Measurements from ENCODE around the gene SLC31A1. TPM values are rescaled to one million over a fixed set of nuclear protein-coding genes. Genes with fewer than 3 reads are reported as not detected.
A peak's percentile ranks its signal among the peaks of the same experiment; 100 is the strongest.

The SLC31A1 gene
- total RNA-seq, 6 experiments from 2014 or later, result 31.8 to 39.6 (median 36.7) TPM

- no peak overlapping the region for H3K4me3 Mint-ChIP-seq
- H3K36me3 Mint-ChIP-seq (ENCODE audit: low read depth), result peaks cover 28% of the 10 kb centered on the region
- H3K27ac Mint-ChIP-seq, result no peak overlapping the region
- H3K4me1 Mint-ChIP-seq (ENCODE audit: low read depth), result peaks cover 8% of the 10 kb centered on the region
- H3K9me3 Mint-ChIP-seq, result no peaks in the 10 kb centered on the region
- DNase-seq, result peak; percentile 6
- H3K27me3 Mint-ChIP-seq (ENCODE audit: insufficient read depth), result no peaks in the 10 kb centered on the region
- no peak for TF ChIP-seq CTCF (IDR thresholded peaks at IDR 0.05)
Observed at GRCh38 chr9:113261917-113262671, 40.8 kb downstream of the SLC31A1 start.

DNA sequence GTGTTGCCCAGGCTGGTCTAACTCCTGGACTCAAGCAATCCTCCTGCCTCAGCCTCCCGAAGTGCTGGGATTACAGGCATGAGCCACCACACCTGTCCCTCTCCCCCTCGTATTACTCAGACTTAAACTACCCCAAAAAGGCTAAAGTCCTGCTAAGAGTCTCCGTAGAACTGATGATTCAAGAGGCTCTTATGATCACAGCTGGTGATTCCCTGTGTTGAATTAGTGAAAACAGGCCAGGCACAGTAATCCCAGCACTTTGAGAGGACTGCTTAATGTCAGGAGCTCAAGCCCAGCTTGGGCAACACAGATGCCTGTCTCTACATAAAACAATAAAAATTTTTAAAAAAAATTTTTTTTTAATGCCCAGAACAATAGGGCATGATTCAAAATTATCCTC lies 44.8 kb downstream of the SLC31A1 start:
- H3K4me1 Mint-ChIP-seq (ENCODE audit: low read depth), result peaks cover 13% of the 10 kb centered on the region
- no peaks in the 10 kb centered on the region for H3K27me3 Mint-ChIP-seq (ENCODE audit: insufficient read depth)
- no peaks in the 10 kb centered on the region for H3K9me3 Mint-ChIP-seq
- no peak for DNase-seq
- no peak overlapping the region for H3K4me3 Mint-ChIP-seq
- no peak overlapping the region for H3K27ac Mint-ChIP-seq
- TF ChIP-seq CTCF (IDR thresholded peaks at IDR 0.05), result no peak
- peaks cover 30% of the 10 kb centered on the region for H3K36me3 Mint-ChIP-seq (ENCODE audit: low read depth)

DNA sequence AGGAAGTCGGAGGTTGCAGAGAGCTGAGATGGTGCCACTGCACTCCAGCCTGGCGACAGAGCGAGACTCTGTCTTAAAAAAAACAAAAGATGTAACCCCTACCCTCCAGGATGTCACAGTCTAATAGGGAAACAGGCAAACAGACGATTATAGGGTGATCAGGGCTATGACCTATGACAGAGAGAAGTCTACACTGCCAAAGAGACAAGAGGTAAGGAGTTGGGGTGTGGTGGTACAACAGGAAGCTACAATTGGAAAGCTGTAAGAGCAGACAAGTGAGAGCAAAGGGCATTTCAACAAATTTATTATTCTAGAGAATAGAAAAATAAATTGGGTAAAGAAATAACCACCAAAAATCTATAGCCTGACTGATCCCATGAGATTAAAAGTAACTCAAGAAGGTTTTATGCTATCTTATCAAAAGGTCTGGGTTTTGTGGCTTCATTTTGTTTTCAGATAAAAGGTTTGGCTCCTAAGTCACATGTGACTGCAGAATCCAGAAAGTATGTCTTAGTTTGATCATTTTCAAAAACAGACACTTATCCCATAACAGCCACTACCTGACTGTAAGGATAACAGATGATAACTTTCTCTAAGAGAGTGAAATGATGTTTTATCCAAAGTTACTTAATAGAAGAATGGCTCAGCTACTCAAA lies 46.7 kb downstream of the SLC31A1 start:
- Mint-ChIP-seq H3K36me3 (ENCODE audit: low read depth) (peaks cover 24% of the 10 kb centered on the region), H3K9me3 (no peaks in the 10 kb centered on the region), H3K27me3 (ENCODE audit: insufficient read depth) (no peaks in the 10 kb centered on the region), H3K27ac (no peak overlapping the region; the same call in 1 of the 2 replicates), H3K4me3 (no peak overlapping the region), H3K4me1 (ENCODE audit: low read depth) (peaks cover 11% of the 10 kb centered on the region)
- no peak for DNase-seq
- no peak for TF ChIP-seq CTCF (IDR thresholded peaks at IDR 0.05)

DNA sequence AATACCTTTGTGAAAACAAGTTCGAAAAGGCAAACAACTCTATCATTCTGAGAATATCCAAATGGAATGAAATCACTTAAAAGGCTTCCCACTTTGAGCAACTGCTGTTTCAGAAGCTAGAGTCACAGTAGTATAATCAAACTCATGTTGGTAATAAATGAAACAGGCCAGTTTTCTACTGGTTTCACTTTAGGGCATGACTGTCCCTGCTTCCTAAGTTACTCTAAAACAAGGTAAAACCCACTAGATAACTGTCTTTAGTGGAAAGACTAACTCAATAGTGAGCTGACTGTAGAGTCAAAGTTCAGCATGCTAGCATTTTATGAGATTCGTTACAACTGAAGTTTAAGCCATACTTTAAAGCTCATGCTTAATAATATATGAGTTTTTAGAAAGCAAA lies 48.0 kb downstream of the SLC31A1 start:
- Mint-ChIP-seq H3K4me1 (ENCODE audit: low read depth) (peaks cover 11% of the 10 kb centered on the region), H3K27ac (no peak overlapping the region), H3K27me3 (ENCODE audit: insufficient read depth) (no peaks in the 10 kb centered on the region), H3K9me3 (no peaks in the 10 kb centered on the region), H3K36me3 (ENCODE audit: low read depth) (peaks cover 28% of the 10 kb centered on the region), H3K4me3 (no peak overlapping the region)
- no peak for DNase-seq
- TF ChIP-seq CTCF (IDR thresholded peaks at IDR 0.05), result no peak

GRCh38 chr9:113269871-113270270 lies 48.5 kb downstream of the SLC31A1 start:
- Mint-ChIP-seq H3K4me3 (no peak overlapping the region), H3K36me3 (ENCODE audit: low read depth) (peaks cover 28% of the 10 kb centered on the region), H3K4me1 (ENCODE audit: low read depth) (peaks cover 11% of the 10 kb centered on the region), H3K9me3 (no peaks in the 10 kb centered on the region), H3K27me3 (ENCODE audit: insufficient read depth) (no peaks in the 10 kb centered on the region), H3K27ac (no peak overlapping the region)
- DNase-seq, result no peak
- no peak for TF ChIP-seq CTCF (IDR thresholded peaks at IDR 0.05)
